Cortex of kidney (tissue), 1 donor: Measurements from ENCODE around the gene ABHD2.
"Not testable (repeated sequence)": the region's sequence is repeated elsewhere in the genome, so short reads cannot be mapped to it uniquely, and the experiment has no call there.

Experiments
- DNase-seq: peaks from one replicate; lab custom pipeline; 2025; lab: John Stamatoyannopoulos, UW

ABHD2 gene

DNA sequence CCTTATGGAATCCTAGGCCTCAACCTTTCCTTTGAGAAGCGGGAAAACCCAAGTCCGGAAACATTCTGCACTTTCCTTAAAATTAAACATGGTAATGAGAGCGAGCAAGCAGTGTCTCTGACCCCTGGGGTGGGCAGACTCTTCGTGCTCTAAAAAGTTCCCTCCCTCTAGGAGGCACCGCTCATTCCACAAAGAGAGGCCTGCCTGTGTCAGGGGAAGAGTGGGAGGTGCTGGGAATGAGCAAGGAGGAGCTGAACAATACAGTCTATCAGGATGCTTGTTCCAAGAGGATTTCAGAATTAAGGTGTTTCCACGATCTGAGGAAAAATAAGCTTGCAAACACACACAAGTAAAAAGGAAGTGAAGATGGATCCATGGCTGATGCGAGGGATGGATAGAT is 139.2 kb downstream of the ABHD2 start:
- no peak for DNase-seq

DNA sequence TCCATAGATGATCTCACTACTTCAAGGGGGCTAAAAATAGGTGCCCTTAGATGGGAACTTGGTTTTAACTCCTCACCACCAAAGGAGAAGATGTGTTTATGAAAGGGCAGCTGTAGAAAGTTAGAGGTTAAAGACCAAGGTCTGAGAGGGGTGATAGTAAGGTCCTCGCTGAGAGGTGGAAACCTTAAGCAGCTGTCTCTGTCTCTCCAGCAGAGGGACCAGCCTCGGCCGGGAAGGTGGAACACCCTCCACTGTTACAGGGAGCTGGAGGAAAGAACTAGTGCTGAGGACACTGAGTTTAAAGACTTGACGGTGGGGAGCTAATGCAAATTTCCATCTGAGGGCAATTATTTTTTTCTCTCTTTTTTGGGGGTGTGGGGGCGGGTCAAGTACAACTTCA is 142.0 kb downstream of the ABHD2 start:
- DNase-seq: no peak

DNA sequence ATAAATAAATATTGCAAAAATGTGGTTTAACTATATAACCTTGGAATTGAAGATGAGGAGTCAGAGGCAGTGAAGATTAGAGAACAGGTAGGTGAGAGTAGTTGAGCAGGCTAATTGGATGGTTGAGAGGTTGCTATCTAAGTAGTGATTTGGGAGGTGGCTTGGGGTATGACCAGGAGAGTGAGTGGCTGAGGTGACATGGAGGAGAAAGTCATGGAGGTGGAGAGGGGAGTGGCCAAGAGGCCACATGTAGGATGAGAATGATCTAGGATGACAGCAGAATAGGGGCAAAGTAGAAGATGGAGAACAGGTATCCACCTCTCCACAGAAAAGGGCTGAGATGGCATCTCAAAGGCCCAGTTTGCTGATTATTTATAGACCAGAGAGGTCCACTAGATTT is 143.6 kb downstream of the ABHD2 start:
- no peak for DNase-seq

DNA sequence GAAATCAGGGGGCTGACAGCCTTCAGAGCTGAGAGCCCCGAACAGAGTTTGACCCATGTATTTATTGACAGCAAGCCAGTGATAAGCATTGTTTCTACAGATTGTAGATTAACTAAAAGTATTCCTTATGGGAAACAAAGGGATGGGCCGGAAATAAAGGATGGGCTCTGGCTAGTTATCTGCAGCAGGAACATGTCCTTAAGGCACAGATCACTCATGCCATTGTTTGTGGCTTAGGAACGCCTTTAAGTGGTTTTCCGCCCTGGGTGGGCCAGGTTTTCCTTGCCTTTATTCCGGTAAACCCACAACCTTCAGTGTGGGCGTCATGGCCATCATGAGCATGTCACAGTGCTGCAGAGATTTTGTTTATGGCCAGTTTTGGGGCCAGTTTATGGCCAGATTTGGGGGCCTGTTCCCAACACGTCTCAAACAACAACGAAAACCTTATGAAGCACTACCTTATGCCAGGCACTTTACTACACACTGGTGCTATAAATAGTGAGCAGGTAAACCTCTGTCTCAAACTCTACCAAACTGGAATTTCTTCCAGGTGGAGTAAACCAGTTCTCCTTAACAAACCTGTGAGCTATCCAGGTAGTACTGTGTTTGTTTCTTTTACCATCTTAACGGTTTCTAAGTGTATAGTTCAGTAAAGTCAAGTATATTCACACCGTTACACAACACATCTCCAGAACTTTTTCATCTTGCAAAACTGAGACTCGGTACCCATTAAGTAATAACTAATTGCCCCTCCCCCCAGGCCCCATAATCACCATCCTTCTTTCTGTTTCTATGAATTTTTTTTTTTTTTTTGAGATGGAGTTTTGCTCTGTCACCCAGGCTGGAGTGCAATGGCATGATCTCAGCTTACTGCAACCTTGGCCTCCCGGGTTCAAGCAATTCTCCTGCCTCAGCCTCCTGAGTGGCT is 151.9 kb downstream of the ABHD2 start:
- not testable (repeated sequence) for DNase-seq

DNA sequence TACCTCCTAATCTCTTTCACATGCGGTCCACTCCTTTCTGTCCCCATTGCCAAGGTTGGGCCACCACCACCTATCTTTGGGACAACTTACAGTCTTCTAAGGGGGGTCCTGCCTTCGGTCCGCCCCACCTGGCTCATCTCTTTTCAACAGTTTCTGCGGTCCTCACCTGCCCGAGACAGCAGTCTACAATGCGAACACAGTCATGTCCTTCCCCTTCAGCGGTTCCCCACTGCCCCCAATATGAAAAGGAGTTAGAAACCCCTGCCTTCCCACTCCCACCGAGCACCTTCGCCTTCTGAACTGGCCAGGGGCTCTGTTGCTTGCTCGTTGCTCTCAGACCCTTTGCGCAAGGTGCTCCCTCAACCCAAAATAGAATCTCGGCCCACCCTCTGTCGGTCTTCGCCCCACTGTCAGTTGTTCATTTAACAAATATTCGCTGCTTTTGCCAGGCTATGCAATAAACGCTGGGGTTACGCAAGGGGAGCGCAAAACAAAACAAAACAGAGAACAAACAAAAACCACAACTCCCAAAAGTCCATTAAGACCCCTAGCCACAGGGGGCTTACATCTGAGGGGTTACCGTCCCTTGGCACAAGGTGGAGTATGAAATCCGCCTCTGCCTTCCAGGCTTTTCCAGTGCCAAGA is 154.9 kb downstream of the ABHD2 start:
- DNase-seq: no peak

DNA sequence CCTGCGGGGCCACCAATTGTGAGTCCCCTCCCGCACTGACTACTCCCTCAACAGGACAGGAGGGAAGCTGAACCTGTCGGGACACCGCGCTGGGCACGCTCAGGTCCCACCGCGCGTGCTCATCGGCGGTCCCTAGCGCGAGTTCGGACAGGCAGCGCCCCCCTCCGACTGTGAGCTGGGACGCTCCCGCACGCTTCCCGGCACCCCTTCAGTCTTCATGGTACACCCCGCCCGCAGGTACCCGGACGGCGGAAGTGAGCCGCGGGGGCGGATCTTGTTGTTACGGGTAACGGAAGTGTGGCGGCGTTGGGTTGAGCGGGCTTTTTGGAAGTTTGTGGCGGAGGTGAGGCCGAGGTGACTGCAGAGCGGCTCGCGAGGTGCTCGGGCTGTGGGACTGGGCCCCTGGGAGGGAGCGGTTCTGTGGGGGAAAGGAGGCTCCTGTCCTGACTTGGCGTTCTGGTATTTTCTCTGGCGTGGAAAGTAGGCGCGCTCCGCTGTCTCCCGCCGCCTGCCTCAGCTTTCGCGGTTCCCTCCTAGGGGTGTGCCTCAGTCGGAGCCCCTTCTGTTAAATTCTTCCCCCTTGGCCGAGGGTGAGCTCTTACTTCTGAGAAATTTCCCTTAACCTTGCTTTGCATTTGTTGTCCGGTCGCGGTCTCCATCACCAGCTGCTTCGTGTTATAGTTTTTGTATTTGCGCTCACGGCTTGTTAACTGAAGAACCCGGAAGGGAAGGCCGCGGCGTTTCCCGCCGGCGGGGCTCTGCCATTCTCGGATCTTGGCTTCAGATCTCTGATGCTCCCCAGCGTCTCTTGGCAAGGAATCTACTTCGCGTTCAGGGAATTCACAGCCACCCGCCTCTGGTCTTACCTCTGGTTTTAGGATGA is 155.7 kb downstream of the ABHD2 start, which contains the start of gene FANCI:
Gene FANCI (plus strand): TSS at position 289 of the 883 bp plus-strand sequence. CDS start 3,669 bp downstream, outside the sequence.
- DNase-seq: peak; percentile 25

DNA sequence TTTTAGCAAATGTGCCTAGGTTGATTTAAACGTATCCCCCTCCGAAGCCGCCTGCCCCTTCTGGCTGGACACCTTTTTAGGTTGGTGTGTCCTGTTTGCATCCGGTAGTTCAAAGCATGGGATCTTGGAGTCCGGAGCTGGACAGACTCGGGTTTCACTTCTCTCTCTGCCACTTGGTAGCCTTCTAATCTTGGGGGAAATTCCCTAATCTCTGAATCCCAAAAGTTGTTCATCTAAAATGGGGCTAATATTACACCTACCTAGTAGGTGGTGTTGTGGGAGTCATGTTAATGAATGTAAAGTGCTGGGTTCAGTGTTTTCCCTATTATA is 156.3 kb downstream of the ABHD2 start:
- no peak for DNase-seq

DNA sequence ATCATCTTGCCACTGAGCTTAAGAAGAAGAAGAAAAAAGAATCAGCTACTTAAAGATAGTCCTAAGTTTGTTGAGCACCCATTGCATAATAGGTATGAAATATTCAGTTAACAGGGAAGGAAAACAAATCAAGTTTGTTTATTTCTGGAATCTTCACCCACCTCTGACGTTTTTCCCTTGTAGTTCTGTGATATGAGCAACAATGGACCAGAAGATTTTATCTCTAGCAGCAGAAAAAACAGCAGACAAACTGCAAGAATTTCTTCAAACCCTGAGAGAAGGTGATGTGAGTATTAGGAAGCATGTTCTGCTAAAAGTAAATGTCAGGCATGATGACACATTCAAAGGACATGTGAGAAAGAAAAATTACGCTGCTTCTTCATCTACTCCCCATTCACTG is 159.2 kb downstream of the ABHD2 start:
- DNase-seq: no peak

DNA sequence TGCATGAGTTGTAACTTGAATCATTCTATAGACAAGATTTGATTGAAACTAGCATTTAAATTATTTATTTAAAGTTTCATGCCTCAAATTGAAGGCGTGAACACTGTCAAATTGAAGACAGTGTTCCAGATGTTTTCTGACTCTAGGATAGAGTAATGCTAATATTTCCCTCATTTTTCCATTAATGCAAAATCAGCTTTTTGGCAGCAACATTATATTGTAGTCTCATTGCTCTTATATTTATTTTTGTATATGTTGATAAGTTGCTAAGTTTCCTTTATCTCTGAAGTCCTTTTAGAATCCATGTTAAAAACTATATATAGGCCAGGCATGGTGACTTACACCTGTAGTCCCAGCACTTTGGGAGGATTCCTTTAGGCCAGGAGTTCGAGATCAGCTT is 160.3 kb downstream of the ABHD2 start:
- no peak for DNase-seq

DNA sequence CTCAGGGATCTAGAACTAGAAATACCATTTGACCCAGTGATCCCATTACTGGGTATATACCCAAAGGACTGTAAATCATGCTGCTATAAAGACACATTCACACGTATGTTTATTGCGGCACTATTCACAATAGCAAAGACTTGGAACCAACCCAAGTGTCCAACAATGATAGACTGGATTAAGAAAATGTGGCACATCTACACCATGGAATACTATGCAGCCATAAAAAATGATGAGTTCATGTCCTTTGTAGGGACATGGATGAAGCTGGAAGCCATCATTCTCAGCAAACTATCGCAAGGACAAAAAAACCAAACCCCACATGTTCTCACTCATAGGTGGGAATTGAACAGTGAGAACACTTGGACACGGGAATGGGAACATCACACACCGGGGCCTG is 161.9 kb downstream of the ABHD2 start:
- not testable (repeated sequence) for DNase-seq
